Measurements from ENCODE around the gene TDRD1. TPM values are rescaled to one million over a fixed set of nuclear protein-coding genes. Genes with fewer than 3 reads are reported as not detected.

TDRD1 gene
- total RNA-seq, 1 experiment from 2014 or later: not detected

GRCh38 chr10:114188001-114188400 lies 8.8 kb downstream of the TDRD1 start:
- ChIA-PET CTCF (interaction anchor here (0.5 kb wide), 1 partner anchor 13 kb away, joined by 15 read pairs; no protein-coding TSS in a partner anchor), POLR2A (ENCODE audit: low non-redundant PET) (no interaction called here)
- TF ChIP-seq CTCF (conservative IDR thresholded peaks at IDR 0.05; ENCODE audit: low read depth, low read length) (no peak), EZH2 (IDR thresholded peaks at IDR 0.05; ENCODE audit: borderline replicate concordance, low read depth, low read length, poor library complexity, severe bottlenecking) (no peak)
- no peaks in the 10 kb centered on the region for H3K9me3 ChIP-seq (ENCODE audit: low read depth, low read length, poor library complexity, severe bottlenecking)
- H3K27me3 ChIP-seq (replicated peaks; ENCODE audit: insufficient read depth, low read depth, low read length, poor library complexity): no peaks in the 10 kb centered on the region
- intact Hi-C loops (cut with micrococcal nuclease; ENCODE audit: unreplicated experiment): no loop called here
- DNase-seq (ENCODE audit: low spot score): no peak
- H3K4me1 ChIP-seq (ENCODE audit: insufficient read depth, low read length, poor library complexity, severe bottlenecking): no peaks in the 10 kb centered on the region
- H3K4me3 ChIP-seq (ENCODE audit: low read depth, low read length, poor library complexity, severe bottlenecking): no peak overlapping the region
- H3K27ac ChIP-seq (ENCODE audit: low read depth, low read length, poor library complexity, severe bottlenecking): no peak overlapping the region
- no TSS peak for BruUV-seq (replicated peaks)
- no peaks in the 10 kb centered on the region for H3K36me3 ChIP-seq (ENCODE audit: insufficient read depth, low read length, poor library complexity, severe bottlenecking)

GRCh38 chr10:114188900-114189299 lies 9.7 kb downstream of the TDRD1 start:
- ChIA-PET POLR2A (ENCODE audit: low non-redundant PET) (no interaction called here), CTCF (no interaction called here)
- no peaks in the 10 kb centered on the region for H3K27me3 ChIP-seq (replicated peaks; ENCODE audit: insufficient read depth, low read depth, low read length, poor library complexity)
- no peak for DNase-seq (ENCODE audit: low spot score)
- no peaks in the 10 kb centered on the region for H3K9me3 ChIP-seq (ENCODE audit: low read depth, low read length, poor library complexity, severe bottlenecking)
- H3K4me3 ChIP-seq (ENCODE audit: low read depth, low read length, poor library complexity, severe bottlenecking): no peak overlapping the region
- intact Hi-C loops (cut with micrococcal nuclease; ENCODE audit: unreplicated experiment): no loop called here
- H3K4me1 ChIP-seq (ENCODE audit: insufficient read depth, low read length, poor library complexity, severe bottlenecking): no peaks in the 10 kb centered on the region
- no TSS peak for BruUV-seq (replicated peaks)
- H3K36me3 ChIP-seq (ENCODE audit: insufficient read depth, low read length, poor library complexity, severe bottlenecking): no peaks in the 10 kb centered on the region
- TF ChIP-seq EZH2 (IDR thresholded peaks at IDR 0.05; ENCODE audit: borderline replicate concordance, low read depth, low read length, poor library complexity, severe bottlenecking) (no peak), CTCF (conservative IDR thresholded peaks at IDR 0.05; ENCODE audit: low read depth, low read length) (no peak)
- H3K27ac ChIP-seq (ENCODE audit: low read depth, low read length, poor library complexity, severe bottlenecking): no peak overlapping the region

- Histone ChIP-seq H3K27me3 (replicated peaks; ENCODE audit: insufficient read depth, low read depth, low read length, poor library complexity) (peaks cover 5% of the 10 kb centered on the region), H3K4me1 (ENCODE audit: insufficient read depth, low read length, poor library complexity, severe bottlenecking) (no peaks in the 10 kb centered on the region), H3K36me3 (ENCODE audit: insufficient read depth, low read length, poor library complexity, severe bottlenecking) (no peaks in the 10 kb centered on the region), H3K4me3 (ENCODE audit: low read depth, low read length, poor library complexity, severe bottlenecking) (no peak overlapping the region), H3K9me3 (ENCODE audit: low read depth, low read length, poor library complexity, severe bottlenecking) (no peaks in the 10 kb centered on the region), H3K27ac (ENCODE audit: low read depth, low read length, poor library complexity, severe bottlenecking) (no peak overlapping the region)
- TF ChIP-seq CTCF (conservative IDR thresholded peaks at IDR 0.05; ENCODE audit: low read depth, low read length) (no peak), EZH2 (IDR thresholded peaks at IDR 0.05; ENCODE audit: borderline replicate concordance, low read depth, low read length, poor library complexity, severe bottlenecking) (no peak)
- intact Hi-C loops (cut with micrococcal nuclease; ENCODE audit: unreplicated experiment): no loop called here
- ChIA-PET CTCF (no interaction called here), POLR2A (ENCODE audit: low non-redundant PET) (no interaction called here)
- no TSS peak for BruUV-seq (replicated peaks)
- no peak for DNase-seq (ENCODE audit: low spot score)
Measured at GRCh38 chr10:114189700-114190099, 10.5 kb downstream of the TDRD1 start.
